ENCODE results near the gene MAP6.
"Not testable (repeated sequence)": the region's sequence is repeated elsewhere in the genome, so short reads cannot be mapped to it uniquely, and the experiment has no call there.

MAP6 gene

GRCh38 chr11:75589933-75590332, 78.9 kb downstream of the MAP6 start:
- DNase-seq: no peak

GRCh38 chr11:75589051-75589450, 79.8 kb downstream of the MAP6 start:
- DNase-seq: no peak

GRCh38 chr11:75588051-75588481, 80.8 kb downstream of the MAP6 start:
- no peak for DNase-seq

GRCh38 chr11:75586395-75586794, 82.4 kb downstream of the MAP6 start:
- DNase-seq: no peak

- DNase-seq: no peak
Measured at GRCh38 chr11:75585293-75585670, 83.6 kb downstream of the MAP6 start.

GRCh38 chr11:75584659-75585292, 84.1 kb downstream of the MAP6 start:
- not testable (repeated sequence) for DNase-seq

- peak; percentile 57 for DNase-seq
Measured at GRCh38 chr11:75583718-75584658, 84.8 kb downstream of the MAP6 start.

- DNase-seq: peak; percentile 72
Measured at GRCh38 chr11:75582895-75583717, 85.7 kb downstream of the MAP6 start.

- no peak for DNase-seq
Measured at GRCh38 chr11:75582506-75582894, 86.3 kb downstream of the MAP6 start.

- DNase-seq: no peak
Measured at GRCh38 chr11:75579841-75580240, 89.0 kb downstream of the MAP6 start.

- DNase-seq: peak; percentile 43
Measured at GRCh38 chr11:75578977-75579376, 89.9 kb downstream of the MAP6 start.

- DNase-seq: peak; percentile 36
Measured at GRCh38 chr11:75577207-75577606, 91.6 kb downstream of the MAP6 start.

GRCh38 chr11:75576499-75576918, 92.3 kb downstream of the MAP6 start:
- peak; percentile 77 for DNase-seq

GRCh38 chr11:75576017-75576416, 92.8 kb downstream of the MAP6 start:
- no peak for DNase-seq

GRCh38 chr11:75574698-75575602, 93.9 kb downstream of the MAP6 start:
- DNase-seq: peak; percentile 21

GRCh38 chr11:75572744-75573143, 96.1 kb downstream of the MAP6 start:
- no peak for DNase-seq

GRCh38 chr11:75571625-75572024, 97.2 kb downstream of the MAP6 start:
- no peak for DNase-seq

GRCh38 chr11:75570559-75571139, 98.2 kb downstream of the MAP6 start:
- no peak for DNase-seq

GRCh38 chr11:75568616-75569219, 100.1 kb downstream of the MAP6 start:
- DNase-seq: no peak

- no peak for DNase-seq
Measured at GRCh38 chr11:75567971-75568370, 100.9 kb downstream of the MAP6 start.

GRCh38 chr11:75566763-75567279, 102.0 kb downstream of the MAP6 start:
- no peak for DNase-seq
